ENCODE data around the gene ZNF521.

ZNF521 gene

GRCh38 chr18:25250474-25250851 lies 101.5 kb downstream of the ZNF521 start:
- DNase-seq (ENCODE audit: low spot score), result no peak

GRCh38 chr18:25248755-25249154 lies 103.2 kb downstream of the ZNF521 start:
- DNase-seq (ENCODE audit: low spot score), result no peak

GRCh38 chr18:25247725-25248124 lies 104.2 kb downstream of the ZNF521 start:
- DNase-seq (ENCODE audit: low spot score), result no peak

DNA sequence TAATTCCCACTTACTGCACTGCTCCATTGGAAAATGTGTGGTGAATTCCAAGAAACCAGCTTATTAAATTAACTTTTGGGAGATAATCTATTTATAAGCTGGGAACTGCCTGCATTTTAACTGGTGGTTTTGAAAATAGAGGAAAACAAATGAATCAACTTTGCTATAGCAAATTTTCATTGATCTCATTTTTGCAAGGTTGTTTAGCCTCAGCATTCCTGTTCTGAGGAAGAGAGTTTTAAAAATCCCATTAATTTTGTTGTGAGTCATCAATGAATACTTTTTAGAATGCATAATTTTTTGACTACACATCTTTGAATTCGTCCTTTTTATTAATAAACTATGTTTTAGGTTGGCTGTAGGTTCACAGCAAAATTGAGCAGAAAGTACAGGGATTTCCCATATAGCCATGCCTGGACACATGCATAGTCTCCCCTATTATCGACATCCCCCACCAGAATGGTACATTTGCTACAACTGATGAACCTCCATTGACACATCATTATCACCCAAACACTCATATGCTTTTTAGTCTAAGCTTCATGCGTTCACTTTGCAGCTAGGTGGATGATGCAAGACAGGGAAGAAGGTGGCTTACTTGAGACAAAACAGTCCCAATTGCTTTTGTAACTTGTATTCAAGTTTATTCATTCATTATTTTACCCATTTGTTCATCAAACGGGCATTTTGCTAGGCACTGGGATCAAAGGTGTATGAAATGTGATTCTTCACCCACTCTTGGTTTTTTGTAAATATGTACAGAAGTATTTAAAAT lies 106.9 kb downstream of the ZNF521 start:
- no peak for DNase-seq (ENCODE audit: low spot score)

GRCh38 chr18:25244170-25244569 lies 107.8 kb downstream of the ZNF521 start:
- no peak for DNase-seq (ENCODE audit: low spot score)

- DNase-seq (ENCODE audit: low spot score), result no peak
These were observed 108.2 kb downstream of the ZNF521 start for GRCh38 chr18:25243754-25244153.

DNA sequence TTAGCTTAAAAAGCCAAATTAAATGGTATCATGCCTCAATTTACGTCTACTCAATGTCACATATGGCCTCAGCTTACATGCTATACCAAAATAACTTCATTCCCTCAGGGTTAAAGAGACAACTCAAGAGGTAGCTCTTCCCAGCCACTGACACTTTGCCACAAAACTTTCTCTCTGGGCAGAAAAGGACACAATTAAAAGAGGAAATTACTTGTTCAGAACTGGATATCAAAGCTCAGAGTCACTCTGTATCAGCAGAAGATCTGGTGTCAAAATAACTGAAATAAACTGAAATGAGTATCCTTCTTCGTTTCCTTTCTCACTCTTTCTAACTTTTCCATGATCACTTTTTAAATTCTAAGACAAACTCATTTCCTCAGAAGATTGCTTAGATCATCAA lies 108.7 kb downstream of the ZNF521 start:
- DNase-seq (ENCODE audit: low spot score), result no peak

DNA sequence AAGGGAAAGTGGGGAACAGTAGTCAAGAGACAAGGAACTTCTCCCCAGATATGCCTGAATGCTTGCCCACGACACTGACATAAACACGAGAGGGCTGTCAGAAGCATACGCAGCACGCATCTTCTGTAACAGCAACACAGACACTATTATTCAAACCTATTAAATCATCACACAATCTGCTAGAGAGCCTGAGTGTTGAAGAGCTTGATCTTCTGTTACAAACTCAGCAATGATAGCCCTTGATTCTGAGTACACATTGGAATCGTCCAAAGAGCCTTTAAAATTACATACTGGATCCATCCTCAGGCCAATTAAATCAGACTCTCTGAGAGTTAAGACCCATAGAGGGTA lies 111.6 kb downstream of the ZNF521 start:
- no peak for DNase-seq (ENCODE audit: low spot score)

GRCh38 chr18:25239581-25240419 lies 112.2 kb downstream of the ZNF521 start:
- no peak for DNase-seq (ENCODE audit: low spot score)

- no peak for DNase-seq (ENCODE audit: low spot score)
These were observed 112.8 kb downstream of the ZNF521 start for GRCh38 chr18:25239151-25239550.

DNA sequence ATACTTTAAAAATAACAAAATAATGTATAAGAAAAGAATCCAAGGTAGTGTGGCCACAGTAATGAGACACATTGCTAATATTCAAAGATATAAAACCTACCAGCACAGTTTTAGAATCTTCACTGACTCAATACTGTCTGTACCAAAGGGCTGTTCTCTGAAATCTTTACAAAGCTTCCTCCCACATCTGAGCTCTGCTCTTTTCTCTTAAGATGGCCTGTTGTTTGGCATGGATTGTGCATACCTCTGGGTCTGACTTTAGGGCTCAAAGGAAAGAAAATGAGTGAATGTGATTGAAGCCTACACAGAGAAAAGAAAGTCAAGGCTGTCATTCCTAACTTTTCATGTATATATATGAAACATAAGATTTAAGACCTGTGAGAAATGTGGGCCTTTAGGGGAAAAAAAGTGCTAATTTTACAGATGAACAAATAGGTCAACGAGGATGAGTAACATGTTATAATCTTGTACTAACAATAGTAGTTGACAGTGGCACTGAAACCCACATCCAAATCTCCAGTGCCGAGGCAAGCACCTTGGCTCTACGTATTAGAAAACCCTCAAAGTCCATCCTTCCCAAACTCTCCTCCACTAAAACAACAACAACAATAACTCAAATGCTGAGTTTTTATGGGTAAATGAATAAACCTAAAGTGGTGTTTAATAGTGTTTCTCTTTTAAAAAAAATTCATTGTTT lies 114.2 kb downstream of the ZNF521 start:
- no peak for DNase-seq (ENCODE audit: low spot score)

- no peak for DNase-seq (ENCODE audit: low spot score)
These were observed 115.2 kb downstream of the ZNF521 start for GRCh38 chr18:25236736-25237135.

- DNase-seq (ENCODE audit: low spot score), result no peak
These were observed 116.4 kb downstream of the ZNF521 start for GRCh38 chr18:25235401-25236042.

GRCh38 chr18:25234740-25235345 lies 117.1 kb downstream of the ZNF521 start:
- no peak for DNase-seq (ENCODE audit: low spot score)

- DNase-seq (ENCODE audit: low spot score), result no peak
These were observed 117.7 kb downstream of the ZNF521 start for GRCh38 chr18:25234322-25234639.

DNA sequence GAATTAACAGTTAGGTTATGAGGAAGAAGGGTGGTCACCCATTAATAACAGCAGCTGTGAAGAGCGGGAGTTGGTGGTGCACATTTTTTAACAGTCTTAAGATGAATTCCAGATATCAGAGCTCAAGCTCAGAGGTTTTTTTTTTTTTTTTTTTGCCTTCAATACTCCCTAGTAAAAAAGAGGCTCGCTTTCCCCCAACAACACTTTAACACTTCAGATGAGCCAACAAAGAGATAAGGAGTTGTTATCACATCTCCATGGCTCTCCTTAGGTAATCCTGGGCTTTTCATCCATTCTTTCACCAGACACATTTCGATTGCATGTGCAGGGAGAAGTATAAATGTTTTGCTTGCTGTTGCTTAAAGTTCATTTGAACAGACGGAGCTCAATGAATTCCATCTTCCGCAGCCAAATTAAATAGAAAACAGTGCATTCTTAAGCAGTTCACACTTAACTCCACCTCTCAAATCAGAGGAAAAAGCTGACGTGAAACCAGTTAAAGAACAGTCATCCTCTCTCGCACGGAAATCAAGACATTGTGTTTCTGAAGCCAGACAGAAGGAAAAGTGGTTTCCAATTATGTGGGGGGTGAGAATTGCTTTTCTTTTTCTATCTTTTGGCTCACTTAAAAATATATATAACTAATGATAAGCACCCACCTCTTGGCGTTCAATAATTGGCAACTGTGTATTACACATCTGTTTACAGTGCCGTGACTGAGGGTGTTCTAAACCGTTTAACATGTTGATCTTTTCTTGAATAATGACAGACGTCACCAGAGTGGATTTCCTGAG lies 118.2 kb downstream of the ZNF521 start:
- no peak for DNase-seq (ENCODE audit: low spot score)

- DNase-seq (ENCODE audit: low spot score), result no peak
These were observed 120.7 kb downstream of the ZNF521 start for GRCh38 chr18:25231327-25231691.

- no peak for DNase-seq (ENCODE audit: low spot score)
These were observed 121.2 kb downstream of the ZNF521 start for GRCh38 chr18:25230658-25231326.

DNA sequence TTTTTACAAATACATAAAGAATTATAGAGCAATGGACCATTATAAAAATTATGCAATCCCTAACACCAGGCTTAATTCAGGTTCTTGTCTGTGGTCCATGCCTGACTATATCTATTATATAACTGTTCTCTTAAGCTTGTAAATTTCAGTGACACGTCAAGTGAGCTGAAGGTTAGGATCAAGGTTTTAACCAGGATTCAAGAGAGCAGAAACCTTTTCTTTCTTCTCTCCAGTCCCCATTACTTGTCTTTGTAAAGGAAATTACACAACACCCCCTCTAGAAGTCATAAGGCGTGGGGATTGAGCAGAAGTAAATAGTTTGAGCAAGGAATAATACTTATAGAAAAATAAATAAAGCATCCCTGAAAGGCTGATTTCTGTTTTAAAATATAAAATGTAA lies 122.0 kb downstream of the ZNF521 start:
- DNase-seq (ENCODE audit: low spot score), result no peak

DNA sequence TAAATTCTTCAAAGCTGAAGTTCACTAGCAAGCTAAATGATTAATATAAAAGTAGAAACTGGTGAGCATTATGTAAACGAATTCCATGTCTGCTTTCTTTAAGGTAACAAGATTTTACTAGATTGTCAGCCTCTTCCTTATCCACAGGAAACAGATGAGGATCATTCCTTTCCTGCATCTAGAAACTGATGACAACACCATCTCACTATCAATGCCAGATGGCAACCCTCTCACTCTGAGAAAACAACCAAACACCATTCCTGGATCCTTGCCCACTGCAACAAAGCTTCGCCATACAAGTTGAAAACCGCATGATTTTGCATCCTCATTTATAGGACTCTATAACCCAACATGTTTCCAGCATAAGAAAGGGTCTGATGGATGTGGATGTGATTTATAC lies 122.9 kb downstream of the ZNF521 start:
- no peak for DNase-seq (ENCODE audit: low spot score)

DNA sequence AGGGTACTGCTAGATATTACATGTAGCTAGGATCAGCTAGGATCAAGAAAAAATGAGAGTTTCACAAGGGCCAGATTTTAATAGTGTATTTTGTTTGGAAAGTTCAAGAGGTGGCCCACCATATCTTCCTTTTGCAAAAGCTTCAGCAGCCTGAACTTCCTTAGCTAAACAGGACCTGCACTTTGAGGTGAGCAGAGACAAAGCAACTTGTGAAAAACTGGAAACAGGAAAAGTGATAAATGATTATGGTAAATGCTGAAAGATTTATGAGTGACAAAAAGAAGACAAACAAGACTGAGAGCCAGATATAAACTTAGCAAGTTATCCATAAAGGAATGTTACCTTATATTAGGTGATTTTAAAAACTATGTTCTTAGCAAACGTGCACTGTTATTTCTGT lies 123.6 kb downstream of the ZNF521 start:
- DNase-seq (ENCODE audit: low spot score), result no peak

Data from CD4-positive, alpha-beta T cell treated with Interleukin-2 at 100 ng/mL for 4 hours (primary cell).